HEK293 (cell line): ENCODE data around the gene PIK3R5.
A peak's percentile ranks its signal among the peaks of the same experiment; 100 is the strongest.

Source experiments
- CTCF ChIA-PET: fragments of 350-600 bp; formaldehyde crosslinking; extraction: SDS; loops from one replicate; lab custom pipeline; 2021; ENCODE audit warnings: antibody characterized with exemption; lab: Yijun Ruan, JAX
- POLR2A ChIA-PET: fragments of 300-600 bp; formaldehyde crosslinking; extraction: SDS; loops from one replicate; lab custom pipeline; 2020; ENCODE audit warnings: antibody characterized with exemption, inconsistent platforms; lab: Yijun Ruan, JAX
- H3K27ac ChIP-seq: fragments of 200-500 bp; sonication (Bioruptor generic); 2 replicates; pipeline ENCODE4 v1.5.1; 2014; ENCODE audit warnings: low read depth, low read length, control low read depth, inconsistent platforms; ENCODE audit errors: extremely low read depth
- H3K36me3 ChIP-seq, 2 experiments: fragments of 200-500 bp in 1 of 2; sonication (Bioruptor generic) in 1 of 2; 1 replicate in 1 of 2; 2 replicates in 1 of 2; pipeline ENCODE4 v1.5.1; 2014 to 2017; ENCODE audit warnings: inconsistent platforms in 2 of 2, low read length in 2 of 2; ENCODE audit not compliant: control insufficient read depth in 2 of 2, insufficient read depth in 1 of 2
- H3K4me1 ChIP-seq: fragments of 200-500 bp; sonication (Bioruptor generic); 2 replicates; pipeline ENCODE4 v1.5.1; 2014; ENCODE audit warnings: mild to moderate bottlenecking, low read length, inconsistent platforms; ENCODE audit not compliant: control insufficient read depth, insufficient read depth
- H3K4me3 ChIP-seq: 2 replicates; pipeline ENCODE4 v1.5.1; 2011; ENCODE audit warnings: low read depth, mild to moderate bottlenecking, control low read depth, low read length, moderate library complexity
- H3K9me3 ChIP-seq: fragments of 200-500 bp; sonication (Bioruptor generic); 2 replicates; pipeline ENCODE4 v1.5.1; 2014; ENCODE audit warnings: low read depth, low read length, inconsistent platforms; ENCODE audit not compliant: control insufficient read depth, insufficient read depth
- PRDM10 ChIP-seq: fragments of 450-650 bp; formaldehyde crosslinking; IDR thresholded peaks from 2 replicates; pipeline ENCODE4 v1.5.1; 2016; ENCODE audit warnings: missing biosample characterization, missing genetic modification characterization
- SP7 ChIP-seq: fragments of 450-650 bp; formaldehyde crosslinking; IDR thresholded peaks from 2 replicates; pipeline ENCODE4 v1.5.1; 2016; ENCODE audit warnings: missing biosample characterization, missing genetic modification characterization
- TCF7L2 ChIP-seq: IDR thresholded peaks from 2 replicates; pipeline ENCODE4 v1.6.1; 2011; ENCODE audit warnings: low read depth, mild to moderate bottlenecking, inconsistent platforms, low read length, moderate library complexity, borderline replicate concordance
- YY1 ChIP-seq: fragments of 450-650 bp; formaldehyde crosslinking; IDR thresholded peaks from 2 replicates; pipeline ENCODE4 v1.5.1; 2018; ENCODE audit warnings: missing biosample characterization, missing genetic modification characterization
- ZFHX2 ChIP-seq: fragments of 450-650 bp; formaldehyde crosslinking; conservative IDR thresholded peaks from 2 replicates; pipeline ENCODE4 v1.5.1; 2016; ENCODE audit warnings: missing biosample characterization, missing genetic modification characterization
- ZFP3 ChIP-seq: fragments of 450-650 bp; formaldehyde crosslinking; IDR thresholded peaks from 2 replicates; pipeline ENCODE4 v1.5.1; 2016; ENCODE audit warnings: low read depth, missing biosample characterization, missing genetic modification characterization
- ZNF121 ChIP-seq: fragments of 450-650 bp; formaldehyde crosslinking; IDR thresholded peaks from 2 replicates; pipeline ENCODE4 v1.5.1; 2016; ENCODE audit warnings: missing biosample characterization, missing genetic modification characterization
- ZNF140 ChIP-seq: fragments of 450-650 bp; formaldehyde crosslinking; IDR thresholded peaks from 2 replicates; pipeline ENCODE4 v1.5.1; 2016; ENCODE audit warnings: missing biosample characterization, missing genetic modification characterization
- ZNF146 ChIP-seq: fragments of 450-650 bp; formaldehyde crosslinking; IDR thresholded peaks from 2 replicates; pipeline ENCODE4 v1.5.1; 2016; ENCODE audit warnings: missing biosample characterization, missing genetic modification characterization
- ZNF2 ChIP-seq: fragments of 450-650 bp; formaldehyde crosslinking; IDR thresholded peaks from 2 replicates; pipeline ENCODE4 v1.5.1; 2016; ENCODE audit warnings: missing biosample characterization, missing genetic modification characterization
- ZNF302 ChIP-seq: fragments of 450-650 bp; formaldehyde crosslinking; IDR thresholded peaks from 2 replicates; pipeline ENCODE4 v1.5.1; 2016; ENCODE audit warnings: missing biosample characterization, missing genetic modification characterization, low read depth
- ZNF335 ChIP-seq: fragments of 450-650 bp; formaldehyde crosslinking; conservative IDR thresholded peaks from 2 replicates; pipeline ENCODE4 v1.5.1; 2016; ENCODE audit warnings: missing biosample characterization, missing genetic modification characterization
- ZNF423 ChIP-seq: fragments of 450-650 bp; formaldehyde crosslinking; IDR thresholded peaks from 2 replicates; pipeline ENCODE4 v1.5.1; 2016; ENCODE audit warnings: missing biosample characterization, missing genetic modification characterization
- ZNF514 ChIP-seq: fragments of 450-650 bp; formaldehyde crosslinking; IDR thresholded peaks from 2 replicates; pipeline ENCODE4 v1.5.1; 2016; ENCODE audit warnings: missing biosample characterization, missing genetic modification characterization
- ZNF544 ChIP-seq: fragments of 450-650 bp; formaldehyde crosslinking; IDR thresholded peaks from 2 replicates; pipeline ENCODE4 v1.5.0; 2017; ENCODE audit warnings: missing biosample characterization, missing genetic modification characterization
- ZNF623 ChIP-seq: fragments of 450-650 bp; formaldehyde crosslinking; IDR thresholded peaks from 2 replicates; pipeline ENCODE4 v1.5.1; 2016; ENCODE audit warnings: missing biosample characterization, missing genetic modification characterization
- ZNF654 ChIP-seq: fragments of 450-650 bp; formaldehyde crosslinking; IDR thresholded peaks from 2 replicates; pipeline ENCODE4 v1.5.1; 2016; ENCODE audit warnings: low read depth, missing biosample characterization, missing genetic modification characterization
- ZNF660 ChIP-seq: fragments of 450-650 bp; IDR thresholded peaks from 2 replicates; pipeline ENCODE4 v1.5.1; 2018; ENCODE audit warnings: missing biosample characterization, mild to moderate bottlenecking, missing genetic modification characterization
- ZNF664 ChIP-seq: fragments of 450-650 bp; formaldehyde crosslinking; IDR thresholded peaks from 2 replicates; pipeline ENCODE4 v1.5.1; 2016; ENCODE audit warnings: missing biosample characterization, missing genetic modification characterization
- ZNF670 ChIP-seq: fragments of 450-650 bp; formaldehyde crosslinking; IDR thresholded peaks from 2 replicates; pipeline ENCODE4 v1.5.1; 2016; ENCODE audit warnings: missing biosample characterization, missing genetic modification characterization, low read depth
- TF ChIP-seq, protein P1 (sequence below): fragments of 450-650 bp; formaldehyde crosslinking; IDR thresholded peaks from 2 replicates; pipeline ENCODE4 v1.5.1; 2016; ENCODE audit warnings: missing biosample characterization, missing genetic modification characterization
- TF ChIP-seq, protein P2 (sequence below): fragments of 450-650 bp; formaldehyde crosslinking; IDR thresholded peaks from 2 replicates; pipeline ENCODE4 v1.5.1; 2016; ENCODE audit warnings: missing biosample characterization, missing genetic modification characterization
- TF ChIP-seq, protein P3 (sequence below): fragments of 450-650 bp; formaldehyde crosslinking; IDR thresholded peaks from 2 replicates; pipeline ENCODE4 v1.5.1; 2016; ENCODE audit warnings: missing biosample characterization, missing genetic modification characterization
- TF ChIP-seq, protein P4 (sequence below): fragments of 450-650 bp; formaldehyde crosslinking; IDR thresholded peaks from 2 replicates; pipeline ENCODE4 v1.5.1; 2016; ENCODE audit warnings: missing biosample characterization, missing genetic modification characterization

The PIK3R5 gene

GRCh38 chr17:8997994-8998628 is 32.6 kb upstream of the PIK3R5 start:
- POLR2A ChIA-PET = interaction anchor here (1.4 kb wide), 1 partner anchor 24 kb away, joined by 4 read pairs; the partner anchor contains the start of gene NTN1
- Histone ChIP-seq H3K9me3 (no peaks in the 10 kb centered on the region), H3K4me3 (no peak overlapping the region), H3K4me1 (peaks cover 5% of the 10 kb centered on the region; the same call in 1 of the 2 replicates), H3K27ac (no peak overlapping the region), H3K36me3 (no peaks in the 10 kb centered on the region)
- CTCF ChIA-PET = interaction anchor here (0.5 to 4.7 kb wide), 76 partner anchors 9 to 1364 kb away, joined by 3 to 60 read pairs (median 3); partner anchors contain the start of gene DHRS7C
- TF ChIP-seq, protein P1, sequence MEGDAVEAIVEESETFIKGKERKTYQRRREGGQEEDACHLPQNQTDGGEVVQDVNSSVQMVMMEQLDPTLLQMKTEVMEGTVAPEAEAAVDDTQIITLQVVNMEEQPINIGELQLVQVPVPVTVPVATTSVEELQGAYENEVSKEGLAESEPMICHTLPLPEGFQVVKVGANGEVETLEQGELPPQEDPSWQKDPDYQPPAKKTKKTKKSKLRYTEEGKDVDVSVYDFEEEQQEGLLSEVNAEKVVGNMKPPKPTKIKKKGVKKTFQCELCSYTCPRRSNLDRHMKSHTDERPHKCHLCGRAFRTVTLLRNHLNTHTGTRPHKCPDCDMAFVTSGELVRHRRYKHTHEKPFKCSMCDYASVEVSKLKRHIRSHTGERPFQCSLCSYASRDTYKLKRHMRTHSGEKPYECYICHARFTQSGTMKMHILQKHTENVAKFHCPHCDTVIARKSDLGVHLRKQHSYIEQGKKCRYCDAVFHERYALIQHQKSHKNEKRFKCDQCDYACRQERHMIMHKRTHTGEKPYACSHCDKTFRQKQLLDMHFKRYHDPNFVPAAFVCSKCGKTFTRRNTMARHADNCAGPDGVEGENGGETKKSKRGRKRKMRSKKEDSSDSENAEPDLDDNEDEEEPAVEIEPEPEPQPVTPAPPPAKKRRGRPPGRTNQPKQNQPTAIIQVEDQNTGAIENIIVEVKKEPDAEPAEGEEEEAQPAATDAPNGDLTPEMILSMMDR = peak; percentile 77
- TF ChIP-seq, protein P2, sequence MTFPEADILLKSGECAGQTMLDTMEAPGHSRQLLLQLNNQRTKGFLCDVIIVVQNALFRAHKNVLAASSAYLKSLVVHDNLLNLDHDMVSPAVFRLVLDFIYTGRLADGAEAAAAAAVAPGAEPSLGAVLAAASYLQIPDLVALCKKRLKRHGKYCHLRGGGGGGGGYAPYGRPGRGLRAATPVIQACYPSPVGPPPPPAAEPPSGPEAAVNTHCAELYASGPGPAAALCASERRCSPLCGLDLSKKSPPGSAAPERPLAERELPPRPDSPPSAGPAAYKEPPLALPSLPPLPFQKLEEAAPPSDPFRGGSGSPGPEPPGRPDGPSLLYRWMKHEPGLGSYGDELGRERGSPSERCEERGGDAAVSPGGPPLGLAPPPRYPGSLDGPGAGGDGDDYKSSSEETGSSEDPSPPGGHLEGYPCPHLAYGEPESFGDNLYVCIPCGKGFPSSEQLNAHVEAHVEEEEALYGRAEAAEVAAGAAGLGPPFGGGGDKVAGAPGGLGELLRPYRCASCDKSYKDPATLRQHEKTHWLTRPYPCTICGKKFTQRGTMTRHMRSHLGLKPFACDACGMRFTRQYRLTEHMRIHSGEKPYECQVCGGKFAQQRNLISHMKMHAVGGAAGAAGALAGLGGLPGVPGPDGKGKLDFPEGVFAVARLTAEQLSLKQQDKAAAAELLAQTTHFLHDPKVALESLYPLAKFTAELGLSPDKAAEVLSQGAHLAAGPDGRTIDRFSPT (tag by site-specific recombination) = no peak
- TF ChIP-seq ZNF302 (no peak), ZNF654 (tag by site-specific recombination) (peak; percentile 69), PRDM10 (tag by site-specific recombination) (peak; percentile 49), YY1 (tag by site-specific recombination) (peak; percentile 67), ZNF544 (tag by site-specific recombination) (no peak), ZNF2 (tag by site-specific recombination) (0 out of 2 replicates have a peak, but pooled peaks have one; percentile 43), ZFHX2 (tag by site-specific recombination) (no peak), SP7 (tag by site-specific recombination) (peak; percentile 20; the same call in 1 of the 2 replicates), ZNF140 (tag by site-specific recombination) (no peak), ZNF660 (tag by site-specific recombination) (0 out of 2 replicates have a peak, but pooled peaks have one; percentile 74), ZNF623 (tag by site-specific recombination) (no peak), ZNF121 (no peak), TCF7L2 (no peak), ZNF146 (tag by site-specific recombination) (no peak), ZNF664 (tag by site-specific recombination) (no peak), ZFP3 (tag by site-specific recombination) (no peak), ZNF514 (tag by site-specific recombination) (no peak), ZNF670 (tag by site-specific recombination) (no peak), ZNF423 (tag by site-specific recombination) (no peak), ZNF335 (tag by site-specific recombination) (0 out of 2 replicates have a peak, but pooled peaks have one; percentile 16)
- TF ChIP-seq, protein P3, sequence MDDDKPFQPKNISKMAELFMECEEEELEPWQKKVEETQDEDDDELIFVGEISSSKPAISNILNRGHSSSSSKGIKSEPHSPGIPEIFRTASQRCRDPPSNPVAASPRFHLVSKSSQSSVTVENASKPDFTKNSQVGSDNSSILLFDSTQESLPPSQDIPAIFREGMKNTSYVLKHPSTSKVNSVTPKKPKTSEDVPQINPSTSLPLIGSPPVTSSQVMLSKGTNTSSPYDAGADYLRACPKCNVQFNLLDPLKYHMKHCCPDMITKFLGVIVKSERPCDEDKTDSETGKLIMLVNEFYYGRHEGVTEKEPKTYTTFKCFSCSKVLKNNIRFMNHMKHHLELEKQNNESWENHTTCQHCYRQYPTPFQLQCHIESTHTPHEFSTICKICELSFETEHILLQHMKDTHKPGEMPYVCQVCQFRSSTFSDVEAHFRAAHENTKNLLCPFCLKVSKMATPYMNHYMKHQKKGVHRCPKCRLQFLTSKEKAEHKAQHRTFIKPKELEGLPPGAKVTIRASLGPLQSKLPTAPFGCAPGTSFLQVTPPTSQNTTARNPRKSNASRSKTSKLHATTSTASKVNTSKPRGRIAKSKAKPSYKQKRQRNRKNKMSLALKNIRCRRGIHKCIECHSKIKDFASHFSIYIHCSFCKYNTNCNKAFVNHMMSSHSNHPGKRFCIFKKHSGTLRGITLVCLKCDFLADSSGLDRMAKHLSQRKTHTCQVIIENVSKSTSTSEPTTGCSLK (tag by site-specific recombination) = no peak
- TF ChIP-seq, protein P4, sequence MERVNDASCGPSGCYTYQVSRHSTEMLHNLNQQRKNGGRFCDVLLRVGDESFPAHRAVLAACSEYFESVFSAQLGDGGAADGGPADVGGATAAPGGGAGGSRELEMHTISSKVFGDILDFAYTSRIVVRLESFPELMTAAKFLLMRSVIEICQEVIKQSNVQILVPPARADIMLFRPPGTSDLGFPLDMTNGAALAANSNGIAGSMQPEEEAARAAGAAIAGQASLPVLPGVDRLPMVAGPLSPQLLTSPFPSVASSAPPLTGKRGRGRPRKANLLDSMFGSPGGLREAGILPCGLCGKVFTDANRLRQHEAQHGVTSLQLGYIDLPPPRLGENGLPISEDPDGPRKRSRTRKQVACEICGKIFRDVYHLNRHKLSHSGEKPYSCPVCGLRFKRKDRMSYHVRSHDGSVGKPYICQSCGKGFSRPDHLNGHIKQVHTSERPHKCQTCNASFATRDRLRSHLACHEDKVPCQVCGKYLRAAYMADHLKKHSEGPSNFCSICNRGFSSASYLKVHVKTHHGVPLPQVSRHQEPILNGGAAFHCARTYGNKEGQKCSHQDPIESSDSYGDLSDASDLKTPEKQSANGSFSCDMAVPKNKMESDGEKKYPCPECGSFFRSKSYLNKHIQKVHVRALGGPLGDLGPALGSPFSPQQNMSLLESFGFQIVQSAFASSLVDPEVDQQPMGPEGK (tag by site-specific recombination) = 0 out of 2 replicates have a peak, but pooled peaks have one; percentile 28
